GM12865 (cell line): ENCODE data around the gene PSMB7.

Experiments
- DNase-seq: peaks from one replicate; pipeline ENCODE4 v3.0.0; 2010; ENCODE audit warnings: low read depth
- H3K4me3 ChIP-seq: 2 replicates; pipeline ENCODE4 v1.5.1; 2011; ENCODE audit warnings: mild to moderate bottlenecking, low read depth, low read length, control low read depth
- TF ChIP-seq, protein P1 (sequence below): IDR thresholded peaks from 2 replicates; pipeline ENCODE4 v1.5.1; 2011; ENCODE audit warnings: low read length, control low read depth, low read depth, inconsistent platforms; ENCODE audit not compliant: insufficient read depth; ENCODE audit errors: missing control alignments

Gene PSMB7

GRCh38 chr9:124349675-124350493, 65.4 kb downstream of the PSMB7 start:
- TF ChIP-seq, protein P1, sequence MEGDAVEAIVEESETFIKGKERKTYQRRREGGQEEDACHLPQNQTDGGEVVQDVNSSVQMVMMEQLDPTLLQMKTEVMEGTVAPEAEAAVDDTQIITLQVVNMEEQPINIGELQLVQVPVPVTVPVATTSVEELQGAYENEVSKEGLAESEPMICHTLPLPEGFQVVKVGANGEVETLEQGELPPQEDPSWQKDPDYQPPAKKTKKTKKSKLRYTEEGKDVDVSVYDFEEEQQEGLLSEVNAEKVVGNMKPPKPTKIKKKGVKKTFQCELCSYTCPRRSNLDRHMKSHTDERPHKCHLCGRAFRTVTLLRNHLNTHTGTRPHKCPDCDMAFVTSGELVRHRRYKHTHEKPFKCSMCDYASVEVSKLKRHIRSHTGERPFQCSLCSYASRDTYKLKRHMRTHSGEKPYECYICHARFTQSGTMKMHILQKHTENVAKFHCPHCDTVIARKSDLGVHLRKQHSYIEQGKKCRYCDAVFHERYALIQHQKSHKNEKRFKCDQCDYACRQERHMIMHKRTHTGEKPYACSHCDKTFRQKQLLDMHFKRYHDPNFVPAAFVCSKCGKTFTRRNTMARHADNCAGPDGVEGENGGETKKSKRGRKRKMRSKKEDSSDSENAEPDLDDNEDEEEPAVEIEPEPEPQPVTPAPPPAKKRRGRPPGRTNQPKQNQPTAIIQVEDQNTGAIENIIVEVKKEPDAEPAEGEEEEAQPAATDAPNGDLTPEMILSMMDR = no peak
- peak; percentile 5 for DNase-seq
- no peak overlapping the region for H3K4me3 ChIP-seq

- TF ChIP-seq, protein P1 = no peak
- no peak overlapping the region for H3K4me3 ChIP-seq
- DNase-seq = peak; percentile 1
Observed at GRCh38 chr9:124349267-124349666, 66.0 kb downstream of the PSMB7 start.

DNA sequence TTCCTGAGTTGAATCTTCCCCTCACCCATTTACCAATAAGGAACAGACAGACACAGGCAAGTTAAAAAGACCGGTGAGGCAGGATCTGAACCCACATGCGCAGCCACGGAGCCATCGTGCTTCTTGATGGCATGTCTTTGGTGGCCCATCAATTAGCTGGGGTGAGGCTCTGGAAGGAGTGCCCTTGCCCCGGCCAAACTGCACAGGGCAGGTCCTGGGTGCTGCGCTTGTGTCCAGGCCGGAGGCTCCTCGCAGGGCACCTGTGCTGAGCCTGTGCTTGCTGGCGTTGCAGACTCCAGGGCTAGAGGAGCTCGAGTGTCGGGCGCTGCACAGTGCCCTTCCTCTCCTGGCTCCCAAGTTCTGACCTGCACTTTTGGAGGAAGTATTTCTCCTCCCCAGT, 66.4 kb downstream of the PSMB7 start:
- TF ChIP-seq, protein P1 = no peak
- peak; percentile 8 for DNase-seq
- H3K4me3 ChIP-seq = no peak overlapping the region

DNA sequence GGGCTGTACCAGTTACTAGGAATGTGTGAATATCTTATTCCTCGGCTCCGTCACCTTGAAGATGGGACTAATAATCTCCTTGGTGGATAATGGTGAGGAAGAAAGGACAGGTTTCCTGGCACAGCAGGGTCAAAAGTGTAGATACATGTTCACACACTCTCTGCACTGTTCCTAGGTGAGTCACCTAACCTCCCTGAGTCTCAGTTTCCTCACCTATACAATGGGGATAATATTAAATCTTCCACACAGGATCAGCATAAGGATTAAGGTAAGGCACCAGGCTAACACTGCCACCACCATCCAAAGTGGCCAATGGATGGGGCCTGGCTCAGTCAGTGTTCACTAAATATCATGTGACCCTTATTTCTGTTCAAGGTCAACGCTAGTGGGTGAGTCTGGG, 66.9 kb downstream of the PSMB7 start:
- H3K4me3 ChIP-seq = no peak overlapping the region
- TF ChIP-seq, protein P1 = no peak
- DNase-seq = no peak

DNA sequence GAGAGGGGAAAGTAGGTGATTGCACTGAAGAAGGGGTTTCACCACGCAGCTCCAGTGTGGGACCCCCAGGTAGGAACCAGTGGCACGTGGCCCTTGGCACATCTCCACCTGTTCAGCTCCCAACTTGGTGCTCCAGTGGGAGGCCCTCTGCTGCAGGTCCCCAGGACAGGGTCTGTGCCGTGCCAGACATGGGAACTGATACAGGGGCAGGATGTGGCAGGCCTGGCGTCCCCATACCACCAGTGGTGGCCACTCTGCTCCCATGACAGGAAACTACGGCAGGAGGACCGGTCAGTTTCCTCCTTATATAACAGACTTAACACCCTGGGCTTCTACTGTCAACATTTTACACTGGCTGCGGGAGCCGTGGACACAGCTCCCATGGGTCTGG, 67.3 kb downstream of the PSMB7 start:
- TF ChIP-seq, protein P1 = no peak
- H3K4me3 ChIP-seq = no peak overlapping the region
- peak; percentile 3 for DNase-seq

- DNase-seq = no peak
- H3K4me3 ChIP-seq = no peak overlapping the region
- TF ChIP-seq, protein P1 = no peak
Observed at GRCh38 chr9:124347206-124347967, 67.9 kb downstream of the PSMB7 start.
